Measurements from ENCODE around the gene CIDEB. TPM values are rescaled to one million over a fixed set of nuclear protein-coding genes. Genes with fewer than 3 reads are reported as not detected.

CIDEB gene
- total and polyA plus RNA-seq, 2 of the 13 experiments (the other 11 are each of a cell fraction or from before 2014, with no cell fraction given) = 35.8 to 110 TPM

DNA sequence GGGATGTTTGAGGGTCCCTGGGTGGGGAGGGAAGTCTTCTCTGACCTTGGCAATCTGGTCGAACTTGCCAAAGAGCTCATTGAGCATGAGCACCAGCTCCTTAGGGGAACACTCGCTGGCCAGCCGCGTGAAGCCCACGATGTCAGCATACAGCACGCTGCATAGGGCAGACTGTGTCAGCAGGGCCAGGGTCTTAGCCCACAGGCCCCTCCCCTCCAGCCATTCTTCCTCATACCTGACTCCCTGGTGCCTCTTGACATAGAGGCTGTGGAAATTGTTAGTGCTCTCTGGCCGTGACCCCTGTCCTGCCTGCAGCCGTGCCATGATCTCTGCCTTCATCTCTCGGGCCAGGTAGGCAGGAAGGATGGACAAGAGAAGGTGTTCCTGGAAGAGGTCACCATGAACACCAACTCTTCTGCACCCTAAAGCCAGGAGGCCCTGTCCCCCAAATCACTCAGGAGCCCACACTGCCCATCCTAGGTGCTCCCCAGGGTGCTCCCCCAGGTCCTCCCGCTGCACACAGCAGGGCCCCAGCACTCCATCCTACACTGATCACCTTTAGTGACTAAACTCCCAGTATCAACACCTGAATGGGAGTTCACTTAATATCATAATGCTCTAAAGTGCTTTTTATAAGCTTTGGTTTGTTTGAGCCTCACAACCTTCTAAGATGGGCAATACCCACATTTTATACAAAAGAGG is 23.3 kb upstream of the CIDEB start (continued):
- TF ChIP-seq GFI1 (CRISPR knock-in tag; IDR thresholded peaks at IDR 0.05; ENCODE audit: borderline replicate concordance) = no peak
- TF ChIP-seq ZNF263 (CRISPR knock-in tag; IDR thresholded peaks at IDR 0.05) = peak; percentile 97
- TF ChIP-seq, protein P1, sequence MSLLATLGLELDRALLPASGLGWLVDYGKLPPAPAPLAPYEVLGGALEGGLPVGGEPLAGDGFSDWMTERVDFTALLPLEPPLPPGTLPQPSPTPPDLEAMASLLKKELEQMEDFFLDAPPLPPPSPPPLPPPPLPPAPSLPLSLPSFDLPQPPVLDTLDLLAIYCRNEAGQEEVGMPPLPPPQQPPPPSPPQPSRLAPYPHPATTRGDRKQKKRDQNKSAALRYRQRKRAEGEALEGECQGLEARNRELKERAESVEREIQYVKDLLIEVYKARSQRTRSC (CRISPR knock-in tag; IDR thresholded peaks at IDR 0.05; ENCODE audit: low read depth) = no peak
- TF ChIP-seq ZFP41 (CRISPR knock-in tag; IDR thresholded peaks at IDR 0.05; ENCODE audit: borderline replicate concordance) = 0 out of 2 replicates have a peak, but pooled peaks have one; percentile 54
- TF ChIP-seq KDM2A (CRISPR knock-in tag; IDR thresholded peaks at IDR 0.05; ENCODE audit: borderline replicate concordance, low read depth) = no peak
- no peak for TF ChIP-seq KDM4B (CRISPR knock-in tag; IDR thresholded peaks at IDR 0.05)
- no peak for TF ChIP-seq REPIN1 (CRISPR knock-in tag; IDR thresholded peaks at IDR 0.05; ENCODE audit: borderline replicate concordance, low read depth)
- no peak for TF ChIP-seq NFIB (CRISPR knock-in tag; IDR thresholded peaks at IDR 0.05; ENCODE audit: borderline replicate concordance)
- no peak for TF ChIP-seq ZNF605 (CRISPR knock-in tag; IDR thresholded peaks at IDR 0.05)
- 0 out of 2 replicates have a peak, but pooled peaks have one; percentile 19 for TF ChIP-seq RBAK (CRISPR knock-in tag; IDR thresholded peaks at IDR 0.05)
- no peak for TF ChIP-seq ZNF207 (IDR thresholded peaks at IDR 0.05; ENCODE audit: borderline replicate concordance)
- 0 out of 2 replicates have a peak, but pooled peaks have one; percentile 16 for TF ChIP-seq ZNF296 (CRISPR knock-in tag; conservative IDR thresholded peaks at IDR 0.05)
- no peak for TF ChIP-seq TBP (CRISPR knock-in tag; IDR thresholded peaks at IDR 0.05)
- TF ChIP-seq KLF9 (CRISPR knock-in tag; IDR thresholded peaks at IDR 0.05; ENCODE audit: low read depth) = no peak
- no peak for TF ChIP-seq MEF2D (CRISPR knock-in tag; IDR thresholded peaks at IDR 0.05)
- TF ChIP-seq, protein P2, sequence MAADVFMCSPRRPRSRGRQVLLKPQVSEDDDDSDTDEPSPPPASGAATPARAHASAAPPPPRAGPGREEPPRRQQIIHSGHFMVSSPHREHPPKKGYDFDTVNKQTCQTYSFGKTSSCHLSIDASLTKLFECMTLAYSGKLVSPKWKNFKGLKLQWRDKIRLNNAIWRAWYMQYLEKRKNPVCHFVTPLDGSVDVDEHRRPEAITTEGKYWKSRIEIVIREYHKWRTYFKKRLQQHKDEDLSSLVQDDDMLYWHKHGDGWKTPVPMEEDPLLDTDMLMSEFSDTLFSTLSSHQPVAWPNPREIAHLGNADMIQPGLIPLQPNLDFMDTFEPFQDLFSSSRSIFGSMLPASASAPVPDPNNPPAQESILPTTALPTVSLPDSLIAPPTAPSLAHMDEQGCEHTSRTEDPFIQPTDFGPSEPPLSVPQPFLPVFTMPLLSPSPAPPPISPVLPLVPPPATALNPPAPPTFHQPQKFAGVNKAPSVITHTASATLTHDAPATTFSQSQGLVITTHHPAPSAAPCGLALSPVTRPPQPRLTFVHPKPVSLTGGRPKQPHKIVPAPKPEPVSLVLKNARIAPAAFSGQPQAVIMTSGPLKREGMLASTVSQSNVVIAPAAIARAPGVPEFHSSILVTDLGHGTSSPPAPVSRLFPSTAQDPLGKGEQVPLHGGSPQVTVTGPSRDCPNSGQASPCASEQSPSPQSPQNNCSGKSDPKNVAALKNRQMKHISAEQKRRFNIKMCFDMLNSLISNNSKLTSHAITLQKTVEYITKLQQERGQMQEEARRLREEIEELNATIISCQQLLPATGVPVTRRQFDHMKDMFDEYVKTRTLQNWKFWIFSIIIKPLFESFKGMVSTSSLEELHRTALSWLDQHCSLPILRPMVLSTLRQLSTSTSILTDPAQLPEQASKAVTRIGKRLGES (CRISPR knock-in tag; IDR thresholded peaks at IDR 0.05; ENCODE audit: borderline replicate concordance) = no peak
- TF ChIP-seq MIER2 (CRISPR knock-in tag; IDR thresholded peaks at IDR 0.05) = no peak
- TF ChIP-seq CBX1 (IDR thresholded peaks at IDR 0.05; ENCODE audit: low read depth) = no peak
- no peak for TF ChIP-seq ERF (CRISPR knock-in tag; IDR thresholded peaks at IDR 0.05)
- no peak for TF ChIP-seq PHF20 (CRISPR knock-in tag; IDR thresholded peaks at IDR 0.05)
- no peak for TF ChIP-seq ZNF709 (CRISPR knock-in tag; IDR thresholded peaks at IDR 0.05)
- TF ChIP-seq ZMYM2 (CRISPR knock-in tag; IDR thresholded peaks at IDR 0.05) = no peak

Measured in HepG2 (cell line).